ENCODE results near the gene EGFR. TPM values are rescaled to one million over a fixed set of nuclear protein-coding genes. Genes with fewer than 3 reads are reported as not detected.

Gene EGFR
- total RNA-seq, 2 donors from 2014 or later: 54.8 to 56.7 TPM

- no peaks in the 10 kb centered on the region for H3K4me1 ChIP-seq (ENCODE audit: control insufficient read depth in 1 of 2, low read depth in 2 of 2)
- no peak for TF ChIP-seq CTCF (IDR thresholded peaks at IDR 0.05)
- no peaks in the 10 kb centered on the region for H3K9me3 ChIP-seq
- H3K36me3 ChIP-seq: no peaks in the 10 kb centered on the region
- DNase-seq (ENCODE audit: low spot score): no peak
- no peak overlapping the region for H3K27ac ChIP-seq
- ATAC-seq (ENCODE audit: insufficient number of reproducible peaks, low FRiP score, low read depth): no peak
- H3K27me3 ChIP-seq (replicated peaks; ENCODE audit: insufficient read depth): no peaks in the 10 kb centered on the region
- H3K4me3 ChIP-seq: no peak overlapping the region
Measured at GRCh38 chr7:55248526-55248925, 229.7 kb downstream of the EGFR start.

- Histone ChIP-seq H3K4me3 (no peak overlapping the region), H3K9me3 (no peaks in the 10 kb centered on the region), H3K27ac (no peak overlapping the region), H3K27me3 (replicated peaks; ENCODE audit: insufficient read depth) (no peaks in the 10 kb centered on the region), H3K36me3 (no peaks in the 10 kb centered on the region), H3K4me1 (ENCODE audit: control insufficient read depth in 1 of 2, low read depth in 2 of 2) (peaks cover 2% of the 10 kb centered on the region in 2 donors)
- no peak for DNase-seq (ENCODE audit: low spot score)
- no peak for TF ChIP-seq CTCF (IDR thresholded peaks at IDR 0.05)
- no peak for ATAC-seq (ENCODE audit: insufficient number of reproducible peaks, low FRiP score, low read depth)
Measured at GRCh38 chr7:55249332-55249731, 230.5 kb downstream of the EGFR start.

GRCh38 chr7:55250313-55250712 is 231.5 kb downstream of the EGFR start:
- no peak for DNase-seq (ENCODE audit: low spot score)
- H3K27ac ChIP-seq: no peak overlapping the region
- no peak for ATAC-seq (ENCODE audit: insufficient number of reproducible peaks, low FRiP score, low read depth)
- no peaks in the 10 kb centered on the region for H3K27me3 ChIP-seq (replicated peaks; ENCODE audit: insufficient read depth)
- no peak overlapping the region for H3K4me3 ChIP-seq
- no peak for TF ChIP-seq CTCF (IDR thresholded peaks at IDR 0.05)
- H3K9me3 ChIP-seq: no peaks in the 10 kb centered on the region
- H3K4me1 ChIP-seq (ENCODE audit: control insufficient read depth in 1 of 2, low read depth in 2 of 2): peaks cover 3 to 6% of the 10 kb centered on the region in 2 donors
- H3K36me3 ChIP-seq: no peaks in the 10 kb centered on the region

GRCh38 chr7:55251313-55251712 is 232.5 kb downstream of the EGFR start:
- no peak overlapping the region for H3K27ac ChIP-seq
- peaks cover 3 to 10% of the 10 kb centered on the region in 2 donors for H3K4me1 ChIP-seq (ENCODE audit: control insufficient read depth in 1 of 2, low read depth in 2 of 2)
- H3K27me3 ChIP-seq (replicated peaks; ENCODE audit: insufficient read depth): no peaks in the 10 kb centered on the region
- no peak overlapping the region for H3K4me3 ChIP-seq
- H3K9me3 ChIP-seq: no peaks in the 10 kb centered on the region
- DNase-seq (ENCODE audit: low spot score) (no peak), ATAC-seq (ENCODE audit: insufficient number of reproducible peaks, low FRiP score, low read depth) (no peak)
- H3K36me3 ChIP-seq: no peaks in the 10 kb centered on the region
- TF ChIP-seq CTCF (IDR thresholded peaks at IDR 0.05): no peak

- no peaks in the 10 kb centered on the region for H3K36me3 ChIP-seq
- H3K27me3 ChIP-seq (replicated peaks; ENCODE audit: insufficient read depth): no peaks in the 10 kb centered on the region
- TF ChIP-seq CTCF (IDR thresholded peaks at IDR 0.05): no peak
- no peaks in the 10 kb centered on the region for H3K9me3 ChIP-seq
- peaks cover 3 to 10% of the 10 kb centered on the region in 2 donors for H3K4me1 ChIP-seq (ENCODE audit: control insufficient read depth in 1 of 2, low read depth in 2 of 2)
- no peak for DNase-seq (ENCODE audit: low spot score)
- ATAC-seq (ENCODE audit: insufficient number of reproducible peaks, low FRiP score, low read depth): no peak
- H3K27ac ChIP-seq: no peak overlapping the region
- H3K4me3 ChIP-seq: no peak overlapping the region
Measured at GRCh38 chr7:55251911-55252310, 233.1 kb downstream of the EGFR start.

Measured in thoracic aorta (tissue), 2 donors.